Mesothelial cell of epicardium (in vitro differentiated cells): ENCODE data around the gene BIRC6. TPM values are rescaled to one million over a fixed set of nuclear protein-coding genes. Genes with fewer than 3 reads are reported as not detected.
"Not testable (repeated sequence)": the region's sequence is repeated elsewhere in the genome, so short reads cannot be mapped to it uniquely, and the experiment has no call there.

Source experiments
- DNase-seq, 2 experiments: peaks; one replicate each; pipeline ENCODE4 v3.0.0; 2021; ENCODE audit warnings: low spot score in 2 of 2; ENCODE audit not compliant: unreplicated experiment in 2 of 2
- H3K27ac Mint-ChIP-seq: 2 replicates; pipeline ENCODE4 v1.8.0; 2021; ENCODE audit warnings: mixed read lengths
- H3K27me3 Mint-ChIP-seq: 2 replicates; pipeline ENCODE4 v1.8.0; 2021; ENCODE audit warnings: low read depth, mixed read lengths
- H3K36me3 Mint-ChIP-seq: 2 replicates; pipeline ENCODE4 v1.8.0; 2021; ENCODE audit warnings: mixed read lengths
- H3K4me1 Mint-ChIP-seq: 2 replicates; pipeline ENCODE4 v1.8.0; 2021; ENCODE audit warnings: mixed read lengths
- H3K4me3 Mint-ChIP-seq: 2 replicates; pipeline ENCODE4 v1.8.0; 2021; ENCODE audit warnings: mild to moderate bottlenecking, moderate library complexity, mixed read lengths
- H3K9me3 Mint-ChIP-seq: 2 replicates; pipeline ENCODE4 v1.8.0; 2021; ENCODE audit warnings: mixed read lengths
- CTCF ChIP-seq: fragments of 200-600 bp; sonication (generic); IDR thresholded peaks from one replicate; pipeline ENCODE4 v1.5.0; 2021; ENCODE audit warnings: antibody characterized with exemption; ENCODE audit not compliant: unreplicated experiment
- total RNA-seq: library from RNA; stranded (reverse); gene quantifications from 3 replicates; pipeline ENCODE4 v1.2.1, GENCODE V29; 2021

The BIRC6 gene
- total RNA-seq, 1 donor from 2014 or later, result 112 TPM

- Mint-ChIP-seq H3K36me3 (peaks cover 5% of the 10 kb centered on the region), H3K9me3 (no peaks in the 10 kb centered on the region), H3K27ac (peak overlapping the region; percentile 26), H3K4me1 (peaks cover 27% of the 10 kb centered on the region), H3K27me3 (no peaks in the 10 kb centered on the region), H3K4me3 (no peak overlapping the region)
- no peak for TF ChIP-seq CTCF
- no peak for DNase-seq
Observed at GRCh38 chr2:32363597-32363996, 6.8 kb downstream of the BIRC6 start.

GRCh38 chr2:32364290-32364689 lies 7.5 kb downstream of the BIRC6 start:
- Mint-ChIP-seq H3K27ac (peak overlapping the region; percentile 18), H3K4me1 (peaks cover 21% of the 10 kb centered on the region)
- DNase-seq, H3K36me3 Mint-ChIP-seq, H3K27me3 Mint-ChIP-seq, H3K9me3 Mint-ChIP-seq, H3K4me3 Mint-ChIP-seq: not testable (repeated sequence)

GRCh38 chr2:32365679-32366078 lies 8.9 kb downstream of the BIRC6 start:
- H3K4me1 Mint-ChIP-seq, result peaks cover 11% of the 10 kb centered on the region
- H3K4me3 Mint-ChIP-seq, H3K9me3 Mint-ChIP-seq, DNase-seq, H3K27me3 Mint-ChIP-seq, H3K36me3 Mint-ChIP-seq, H3K27ac Mint-ChIP-seq: not testable (repeated sequence)

GRCh38 chr2:32366595-32366994 lies 9.8 kb downstream of the BIRC6 start:
- no peaks in the 10 kb centered on the region for H3K9me3 Mint-ChIP-seq
- H3K27ac Mint-ChIP-seq, result no peak overlapping the region
- TF ChIP-seq CTCF, result no peak
- H3K27me3 Mint-ChIP-seq, result no peaks in the 10 kb centered on the region
- peaks cover 11% of the 10 kb centered on the region for H3K4me1 Mint-ChIP-seq
- no peak overlapping the region for H3K4me3 Mint-ChIP-seq
- DNase-seq, result no peak
- H3K36me3 Mint-ChIP-seq, result peaks cover 5% of the 10 kb centered on the region

GRCh38 chr2:32369222-32369621 lies 12.4 kb downstream of the BIRC6 start:
- no peaks in the 10 kb centered on the region for H3K9me3 Mint-ChIP-seq
- H3K27me3 Mint-ChIP-seq, result no peaks in the 10 kb centered on the region
- no peak for DNase-seq
- H3K36me3 Mint-ChIP-seq, result peaks cover 18% of the 10 kb centered on the region
- no peak for TF ChIP-seq CTCF
- peaks cover 11% of the 10 kb centered on the region for H3K4me1 Mint-ChIP-seq
- no peak overlapping the region for H3K27ac Mint-ChIP-seq
- H3K4me3 Mint-ChIP-seq, result no peak overlapping the region

GRCh38 chr2:32370942-32371341 lies 14.1 kb downstream of the BIRC6 start:
- H3K4me3 Mint-ChIP-seq, H3K4me1 Mint-ChIP-seq, H3K9me3 Mint-ChIP-seq: not testable (repeated sequence)

GRCh38 chr2:32372519-32373182 lies 15.8 kb downstream of the BIRC6 start:
- Mint-ChIP-seq H3K27ac (no peak overlapping the region), H3K4me3 (no peak overlapping the region), H3K27me3 (no peaks in the 10 kb centered on the region), H3K9me3 (no peaks in the 10 kb centered on the region), H3K4me1 (peaks cover 3% of the 10 kb centered on the region), H3K36me3 (peaks cover 17% of the 10 kb centered on the region)
- no peak for DNase-seq
- no peak for TF ChIP-seq CTCF

More at GRCh38 chr2:32370942-32371341, 14.1 kb downstream of the BIRC6 start:
- not testable (repeated sequence) for H3K27me3 Mint-ChIP-seq, H3K27ac Mint-ChIP-seq, DNase-seq
- peaks cover 20% of the 10 kb centered on the region for H3K36me3 Mint-ChIP-seq
